Measurements from ENCODE around the gene CAMK2D. TPM values are rescaled to one million over a fixed set of nuclear protein-coding genes. Genes with fewer than 3 reads are reported as not detected.

The CAMK2D gene
- total and polyA plus RNA-seq, 4 donors: 10.1 to 31.0 (median 25.6) TPM

DNA sequence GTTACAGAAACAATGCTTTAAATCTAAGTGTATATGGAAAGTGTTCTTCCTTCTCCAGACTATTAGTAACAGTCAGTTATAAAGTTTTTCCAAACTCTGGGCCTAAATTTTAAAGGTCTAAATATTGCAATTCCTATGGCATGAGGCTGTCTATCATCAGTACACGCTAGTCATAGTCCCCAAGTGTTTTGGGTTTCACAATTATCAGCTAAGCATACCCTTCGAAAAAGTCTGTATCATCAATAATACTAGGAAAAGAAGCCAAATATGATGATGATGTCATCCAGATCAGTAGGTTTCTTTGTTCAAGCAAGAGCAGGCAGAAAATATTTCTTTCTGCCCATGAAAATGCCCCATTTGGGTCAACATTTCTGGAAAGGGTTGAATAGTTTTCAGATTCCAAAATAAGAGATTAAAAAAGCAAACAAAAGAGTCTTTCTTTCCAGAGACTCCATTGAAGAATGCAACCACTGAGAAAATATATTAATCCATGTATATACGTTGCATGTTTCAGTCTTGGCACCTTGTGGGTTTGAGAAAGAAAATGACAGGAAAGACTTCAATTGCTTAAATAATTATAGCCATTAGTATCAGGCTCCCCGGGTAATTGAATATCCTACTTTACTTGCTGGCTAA lies 173.8 kb downstream of the CAMK2D start:
- TF ChIP-seq, protein P1, sequence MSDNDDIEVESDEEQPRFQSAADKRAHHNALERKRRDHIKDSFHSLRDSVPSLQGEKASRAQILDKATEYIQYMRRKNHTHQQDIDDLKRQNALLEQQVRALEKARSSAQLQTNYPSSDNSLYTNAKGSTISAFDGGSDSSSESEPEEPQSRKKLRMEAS (IDR thresholded peaks at IDR 0.05): no peak
- TF ChIP-seq HNF4G (IDR thresholded peaks at IDR 0.05): no peak
- H3K9ac ChIP-seq (ENCODE audit: low read depth in 1 of 2, low read length in 2 of 2): no peak overlapping the region
- 57% methylated on average over 4 of the region's 4 CpGs for WGBS
- H3K27ac ChIP-seq (ENCODE audit: low read depth in 1 of 2, low read length in 2 of 2): no peak overlapping the region
- H3K27me3 ChIP-seq (ENCODE audit: control insufficient read depth in 4 of 4, insufficient read depth in 4 of 4, low read length in 3 of 4): no peaks in the 10 kb centered on the region
- no peaks in the 10 kb centered on the region for H3K9me3 ChIP-seq (ENCODE audit: control insufficient read depth in 4 of 4, low read length in 3 of 4)
- H3K4me1 ChIP-seq (ENCODE audit: control insufficient read depth in 4 of 4, insufficient read depth in 4 of 4, low read length in 3 of 4): peaks cover 2 to 22% (median 6%) of the 10 kb centered on the region in 4 donors
- no peak overlapping the region for H3K4me3 ChIP-seq (ENCODE audit: low read depth in 1 of 3, low read length in 3 of 3)
- H3K36me3 ChIP-seq (ENCODE audit: control insufficient read depth in 4 of 4, insufficient read depth in 3 of 4, low read depth in 1 of 4, low read length in 3 of 4): no peaks in the 10 kb centered on the region
- DNase-seq (ENCODE audit: low spot score): no peak

DNA sequence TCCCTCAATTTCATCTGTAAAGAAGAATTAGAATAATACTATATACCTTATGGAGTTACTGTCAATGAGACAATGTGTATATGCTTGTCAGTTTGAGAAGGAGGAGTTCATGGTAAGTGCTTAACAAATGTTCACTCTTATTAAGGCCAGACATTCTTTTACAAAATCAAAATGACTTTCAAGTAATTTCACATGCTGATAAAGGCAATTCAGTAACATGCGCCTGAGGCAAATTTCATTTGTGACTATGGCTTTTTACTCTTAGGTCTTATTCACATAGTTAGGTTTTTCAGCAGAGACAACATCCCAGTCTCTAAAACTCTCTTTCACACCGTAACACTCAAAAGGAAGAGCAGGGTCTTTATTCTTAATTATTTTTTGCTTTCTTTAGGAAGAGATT lies 174.4 kb downstream of the CAMK2D start:
- no peak overlapping the region for H3K27ac ChIP-seq (ENCODE audit: low read depth in 1 of 2, low read length in 2 of 2)
- no peak for DNase-seq (ENCODE audit: low spot score)

DNA sequence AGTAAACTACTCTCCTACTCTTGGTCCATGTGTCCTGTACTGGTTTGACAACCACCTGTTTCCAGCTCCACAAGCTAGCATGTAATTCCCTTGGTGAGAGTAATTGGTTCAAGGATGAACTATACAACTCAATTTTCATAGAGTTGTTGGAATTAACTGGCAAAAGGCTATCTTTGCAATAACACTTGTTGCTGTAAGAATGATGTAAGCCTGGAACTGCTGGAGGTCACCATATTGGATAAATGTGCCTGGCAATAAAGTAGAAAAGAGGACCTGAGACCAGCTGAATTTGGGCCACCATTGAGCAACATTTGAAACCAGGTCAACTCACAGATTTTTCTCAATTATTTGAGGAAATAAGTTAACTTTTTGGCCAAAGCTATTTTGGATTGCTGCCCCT lies 175.5 kb downstream of the CAMK2D start:
- no peak for DNase-seq (ENCODE audit: low spot score)
- H3K27ac ChIP-seq (ENCODE audit: low read depth in 1 of 2, low read length in 2 of 2): peak overlapping the region; percentile 19 to 66
- TF ChIP-seq FOXA1 (IDR thresholded peaks at IDR 0.05): no peak
- TF ChIP-seq HNF4A (conservative IDR thresholded peaks at IDR 0.05): peak; percentile 13 to 51
- TF ChIP-seq HNF4G (IDR thresholded peaks at IDR 0.05): no peak
- no peak for TF ChIP-seq TAF1 (conservative IDR thresholded peaks at IDR 0.05)
- TF ChIP-seq RAD21 (IDR thresholded peaks at IDR 0.05): peak in 1 of 2 donors; percentile 20
- TF ChIP-seq, protein P2, sequence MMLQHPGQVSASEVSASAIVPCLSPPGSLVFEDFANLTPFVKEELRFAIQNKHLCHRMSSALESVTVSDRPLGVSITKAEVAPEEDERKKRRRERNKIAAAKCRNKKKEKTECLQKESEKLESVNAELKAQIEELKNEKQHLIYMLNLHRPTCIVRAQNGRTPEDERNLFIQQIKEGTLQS (IDR thresholded peaks at IDR 0.05): peak; percentile 41
- TF ChIP-seq, protein P3, sequence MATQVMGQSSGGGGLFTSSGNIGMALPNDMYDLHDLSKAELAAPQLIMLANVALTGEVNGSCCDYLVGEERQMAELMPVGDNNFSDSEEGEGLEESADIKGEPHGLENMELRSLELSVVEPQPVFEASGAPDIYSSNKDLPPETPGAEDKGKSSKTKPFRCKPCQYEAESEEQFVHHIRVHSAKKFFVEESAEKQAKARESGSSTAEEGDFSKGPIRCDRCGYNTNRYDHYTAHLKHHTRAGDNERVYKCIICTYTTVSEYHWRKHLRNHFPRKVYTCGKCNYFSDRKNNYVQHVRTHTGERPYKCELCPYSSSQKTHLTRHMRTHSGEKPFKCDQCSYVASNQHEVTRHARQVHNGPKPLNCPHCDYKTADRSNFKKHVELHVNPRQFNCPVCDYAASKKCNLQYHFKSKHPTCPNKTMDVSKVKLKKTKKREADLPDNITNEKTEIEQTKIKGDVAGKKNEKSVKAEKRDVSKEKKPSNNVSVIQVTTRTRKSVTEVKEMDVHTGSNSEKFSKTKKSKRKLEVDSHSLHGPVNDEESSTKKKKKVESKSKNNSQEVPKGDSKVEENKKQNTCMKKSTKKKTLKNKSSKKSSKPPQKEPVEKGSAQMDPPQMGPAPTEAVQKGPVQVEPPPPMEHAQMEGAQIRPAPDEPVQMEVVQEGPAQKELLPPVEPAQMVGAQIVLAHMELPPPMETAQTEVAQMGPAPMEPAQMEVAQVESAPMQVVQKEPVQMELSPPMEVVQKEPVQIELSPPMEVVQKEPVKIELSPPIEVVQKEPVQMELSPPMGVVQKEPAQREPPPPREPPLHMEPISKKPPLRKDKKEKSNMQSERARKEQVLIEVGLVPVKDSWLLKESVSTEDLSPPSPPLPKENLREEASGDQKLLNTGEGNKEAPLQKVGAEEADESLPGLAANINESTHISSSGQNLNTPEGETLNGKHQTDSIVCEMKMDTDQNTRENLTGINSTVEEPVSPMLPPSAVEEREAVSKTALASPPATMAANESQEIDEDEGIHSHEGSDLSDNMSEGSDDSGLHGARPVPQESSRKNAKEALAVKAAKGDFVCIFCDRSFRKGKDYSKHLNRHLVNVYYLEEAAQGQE (IDR thresholded peaks at IDR 0.05): no peak
- TF ChIP-seq, protein P1 (IDR thresholded peaks at IDR 0.05): no peak
- TF ChIP-seq, protein P4, sequence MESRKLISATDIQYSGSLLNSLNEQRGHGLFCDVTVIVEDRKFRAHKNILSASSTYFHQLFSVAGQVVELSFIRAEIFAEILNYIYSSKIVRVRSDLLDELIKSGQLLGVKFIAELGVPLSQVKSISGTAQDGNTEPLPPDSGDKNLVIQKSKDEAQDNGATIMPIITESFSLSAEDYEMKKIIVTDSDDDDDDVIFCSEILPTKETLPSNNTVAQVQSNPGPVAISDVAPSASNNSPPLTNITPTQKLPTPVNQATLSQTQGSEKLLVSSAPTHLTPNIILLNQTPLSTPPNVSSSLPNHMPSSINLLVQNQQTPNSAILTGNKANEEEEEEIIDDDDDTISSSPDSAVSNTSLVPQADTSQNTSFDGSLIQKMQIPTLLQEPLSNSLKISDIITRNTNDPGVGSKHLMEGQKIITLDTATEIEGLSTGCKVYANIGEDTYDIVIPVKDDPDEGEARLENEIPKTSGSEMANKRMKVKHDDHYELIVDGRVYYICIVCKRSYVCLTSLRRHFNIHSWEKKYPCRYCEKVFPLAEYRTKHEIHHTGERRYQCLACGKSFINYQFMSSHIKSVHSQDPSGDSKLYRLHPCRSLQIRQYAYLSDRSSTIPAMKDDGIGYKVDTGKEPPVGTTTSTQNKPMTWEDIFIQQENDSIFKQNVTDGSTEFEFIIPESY (IDR thresholded peaks at IDR 0.05): peak; percentile 46
- TF ChIP-seq NR2F2 (IDR thresholded peaks at IDR 0.05): no peak
- TF ChIP-seq JUND (IDR thresholded peaks at IDR 0.05): no peak

More for the DNA sequence above, 174.4 kb downstream of the CAMK2D start:
- TF ChIP-seq, protein P4 (IDR thresholded peaks at IDR 0.05): no peak
- TF ChIP-seq, protein P5, sequence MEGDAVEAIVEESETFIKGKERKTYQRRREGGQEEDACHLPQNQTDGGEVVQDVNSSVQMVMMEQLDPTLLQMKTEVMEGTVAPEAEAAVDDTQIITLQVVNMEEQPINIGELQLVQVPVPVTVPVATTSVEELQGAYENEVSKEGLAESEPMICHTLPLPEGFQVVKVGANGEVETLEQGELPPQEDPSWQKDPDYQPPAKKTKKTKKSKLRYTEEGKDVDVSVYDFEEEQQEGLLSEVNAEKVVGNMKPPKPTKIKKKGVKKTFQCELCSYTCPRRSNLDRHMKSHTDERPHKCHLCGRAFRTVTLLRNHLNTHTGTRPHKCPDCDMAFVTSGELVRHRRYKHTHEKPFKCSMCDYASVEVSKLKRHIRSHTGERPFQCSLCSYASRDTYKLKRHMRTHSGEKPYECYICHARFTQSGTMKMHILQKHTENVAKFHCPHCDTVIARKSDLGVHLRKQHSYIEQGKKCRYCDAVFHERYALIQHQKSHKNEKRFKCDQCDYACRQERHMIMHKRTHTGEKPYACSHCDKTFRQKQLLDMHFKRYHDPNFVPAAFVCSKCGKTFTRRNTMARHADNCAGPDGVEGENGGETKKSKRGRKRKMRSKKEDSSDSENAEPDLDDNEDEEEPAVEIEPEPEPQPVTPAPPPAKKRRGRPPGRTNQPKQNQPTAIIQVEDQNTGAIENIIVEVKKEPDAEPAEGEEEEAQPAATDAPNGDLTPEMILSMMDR (IDR thresholded peaks at IDR 0.05; ENCODE audit: low read depth, low read length, missing input control): no peak
- no peak for TF ChIP-seq SP1 (IDR thresholded peaks at IDR 0.05)
- no peak for TF ChIP-seq RAD21 (IDR thresholded peaks at IDR 0.05)
- TF ChIP-seq JUND (IDR thresholded peaks at IDR 0.05): no peak
- TF ChIP-seq TAF1 (conservative IDR thresholded peaks at IDR 0.05): no peak
- H3K4me1 ChIP-seq (ENCODE audit: control insufficient read depth in 4 of 4, insufficient read depth in 4 of 4, low read length in 3 of 4): peaks cover 2 to 22% (median 6%) of the 10 kb centered on the region in 4 donors
- no peaks in the 10 kb centered on the region for H3K27me3 ChIP-seq (ENCODE audit: control insufficient read depth in 4 of 4, insufficient read depth in 4 of 4, low read length in 3 of 4)
- H3K9ac ChIP-seq (ENCODE audit: low read depth in 1 of 2, low read length in 2 of 2): no peak overlapping the region
- H3K4me3 ChIP-seq (ENCODE audit: low read depth in 1 of 3, low read length in 3 of 3): no peak overlapping the region
- no peaks in the 10 kb centered on the region for H3K36me3 ChIP-seq (ENCODE audit: control insufficient read depth in 4 of 4, insufficient read depth in 3 of 4, low read depth in 1 of 4, low read length in 3 of 4)
- 97% methylated on average over 2 of the region's 2 CpGs for WGBS
- H3K9me3 ChIP-seq (ENCODE audit: control insufficient read depth in 4 of 4, low read length in 3 of 4): no peaks in the 10 kb centered on the region

More for the DNA sequence above, 175.5 kb downstream of the CAMK2D start:
- H3K9ac ChIP-seq (ENCODE audit: low read depth in 1 of 2, low read length in 2 of 2): no peak overlapping the region
- peaks cover 2 to 22% (median 6%) of the 10 kb centered on the region in 4 donors for H3K4me1 ChIP-seq (ENCODE audit: control insufficient read depth in 4 of 4, insufficient read depth in 4 of 4, low read length in 3 of 4)
- H3K36me3 ChIP-seq (ENCODE audit: control insufficient read depth in 4 of 4, insufficient read depth in 3 of 4, low read depth in 1 of 4, low read length in 3 of 4): no peaks in the 10 kb centered on the region
- no peaks in the 10 kb centered on the region for H3K27me3 ChIP-seq (ENCODE audit: control insufficient read depth in 4 of 4, insufficient read depth in 4 of 4, low read length in 3 of 4)
- no peak overlapping the region for H3K4me3 ChIP-seq (ENCODE audit: low read depth in 1 of 3, low read length in 3 of 3)
- no peaks in the 10 kb centered on the region for H3K9me3 ChIP-seq (ENCODE audit: control insufficient read depth in 4 of 4, low read length in 3 of 4)
